ENCODE results near the gene AP5Z1. TPM values are rescaled to one million over a fixed set of nuclear protein-coding genes. Genes with fewer than 3 reads are reported as not detected.

AP5Z1 gene
- total RNA-seq, 1 donor from 2014 or later, result 88.6 TPM

DNA sequence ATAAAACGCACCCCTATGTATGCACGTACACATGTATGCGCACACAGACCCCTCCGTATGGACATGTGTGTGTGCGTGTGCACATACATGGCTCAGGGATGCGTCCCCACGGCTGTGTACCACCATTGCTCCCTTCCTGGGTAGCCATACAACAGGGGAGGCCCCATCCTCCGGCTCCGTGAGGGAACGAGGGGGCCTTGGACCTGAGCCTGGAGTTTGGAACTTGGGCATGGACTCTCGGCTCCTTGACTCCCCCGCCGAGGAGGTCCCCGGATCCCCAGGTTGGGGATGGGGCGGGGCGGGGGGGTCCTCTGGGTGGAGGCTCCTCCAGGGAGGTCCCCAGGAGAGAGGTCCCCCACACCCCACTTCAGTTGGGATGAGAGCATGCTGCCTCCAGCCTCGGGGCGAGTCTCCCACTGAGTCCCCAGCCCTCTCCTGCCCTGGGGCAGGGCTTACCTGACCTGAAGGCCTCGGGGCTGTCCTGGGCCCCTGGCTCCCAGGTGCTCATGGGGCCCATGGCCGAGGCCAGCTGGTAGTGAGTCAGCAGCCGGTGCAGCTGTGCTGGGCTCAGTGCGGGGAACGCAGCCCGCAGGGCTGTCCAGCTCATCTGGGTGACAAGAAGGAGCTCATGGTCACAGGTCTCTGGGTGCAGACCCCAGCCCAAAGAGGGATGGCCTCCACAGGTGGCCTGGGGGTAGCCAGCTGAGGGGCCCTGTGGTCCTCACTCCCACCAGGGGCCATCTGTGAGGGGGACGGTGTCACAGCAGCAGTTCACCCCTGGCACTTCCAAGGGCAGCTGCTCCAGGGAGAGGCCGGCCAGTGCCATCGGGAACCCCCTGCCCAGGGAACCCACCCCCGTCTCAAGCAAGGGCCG lies 29.9 kb downstream of the AP5Z1 start:
- Mint-ChIP-seq H3K27me3 (ENCODE audit: unreplicated experiment) (peaks cover 12% of the 10 kb centered on the region), H3K36me3 (ENCODE audit: low read depth, unreplicated experiment) (peaks cover 8% of the 10 kb centered on the region), H3K4me3 (ENCODE audit: unreplicated experiment) (no peak overlapping the region)

DNA sequence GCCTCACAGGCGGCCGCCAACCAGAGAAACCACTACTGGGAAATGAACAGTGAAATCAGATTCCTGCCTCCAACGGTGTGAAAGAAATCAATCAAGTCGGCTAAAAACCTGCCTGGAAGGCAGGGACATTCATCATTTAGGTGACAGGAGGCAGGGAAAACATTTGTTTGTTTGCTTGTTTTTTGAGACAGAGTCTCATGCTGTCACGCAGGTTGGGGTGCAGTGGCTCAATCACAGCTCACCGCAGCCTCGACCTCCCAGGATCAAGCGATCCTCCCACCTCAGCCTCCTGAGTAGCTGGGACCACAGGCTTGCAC lies 30.5 kb downstream of the AP5Z1 start:
- Mint-ChIP-seq H3K4me1 (ENCODE audit: unreplicated experiment) (no peaks in the 10 kb centered on the region), H3K9me3 (ENCODE audit: unreplicated experiment) (no peaks in the 10 kb centered on the region), H3K36me3 (ENCODE audit: low read depth, unreplicated experiment) (peaks cover 7% of the 10 kb centered on the region), H3K4me3 (ENCODE audit: unreplicated experiment) (no peak overlapping the region), H3K27ac (ENCODE audit: unreplicated experiment) (no peak overlapping the region), H3K27me3 (ENCODE audit: unreplicated experiment) (peaks cover 6% of the 10 kb centered on the region)
- TF ChIP-seq, protein P1, sequence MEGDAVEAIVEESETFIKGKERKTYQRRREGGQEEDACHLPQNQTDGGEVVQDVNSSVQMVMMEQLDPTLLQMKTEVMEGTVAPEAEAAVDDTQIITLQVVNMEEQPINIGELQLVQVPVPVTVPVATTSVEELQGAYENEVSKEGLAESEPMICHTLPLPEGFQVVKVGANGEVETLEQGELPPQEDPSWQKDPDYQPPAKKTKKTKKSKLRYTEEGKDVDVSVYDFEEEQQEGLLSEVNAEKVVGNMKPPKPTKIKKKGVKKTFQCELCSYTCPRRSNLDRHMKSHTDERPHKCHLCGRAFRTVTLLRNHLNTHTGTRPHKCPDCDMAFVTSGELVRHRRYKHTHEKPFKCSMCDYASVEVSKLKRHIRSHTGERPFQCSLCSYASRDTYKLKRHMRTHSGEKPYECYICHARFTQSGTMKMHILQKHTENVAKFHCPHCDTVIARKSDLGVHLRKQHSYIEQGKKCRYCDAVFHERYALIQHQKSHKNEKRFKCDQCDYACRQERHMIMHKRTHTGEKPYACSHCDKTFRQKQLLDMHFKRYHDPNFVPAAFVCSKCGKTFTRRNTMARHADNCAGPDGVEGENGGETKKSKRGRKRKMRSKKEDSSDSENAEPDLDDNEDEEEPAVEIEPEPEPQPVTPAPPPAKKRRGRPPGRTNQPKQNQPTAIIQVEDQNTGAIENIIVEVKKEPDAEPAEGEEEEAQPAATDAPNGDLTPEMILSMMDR (IDR thresholded peaks at IDR 0.05; ENCODE audit: unreplicated experiment), result no peak
- no peak for DNase-seq (ENCODE audit: low spot score)

More for the DNA sequence above, 29.9 kb downstream of the AP5Z1 start:
- H3K9me3 Mint-ChIP-seq (ENCODE audit: unreplicated experiment), result no peaks in the 10 kb centered on the region
- no peak for DNase-seq (ENCODE audit: low spot score)
- no peak overlapping the region for H3K27ac Mint-ChIP-seq (ENCODE audit: unreplicated experiment)
- TF ChIP-seq, protein P1 (IDR thresholded peaks at IDR 0.05; ENCODE audit: unreplicated experiment), result no peak
- H3K4me1 Mint-ChIP-seq (ENCODE audit: unreplicated experiment), result no peaks in the 10 kb centered on the region

DNA sequence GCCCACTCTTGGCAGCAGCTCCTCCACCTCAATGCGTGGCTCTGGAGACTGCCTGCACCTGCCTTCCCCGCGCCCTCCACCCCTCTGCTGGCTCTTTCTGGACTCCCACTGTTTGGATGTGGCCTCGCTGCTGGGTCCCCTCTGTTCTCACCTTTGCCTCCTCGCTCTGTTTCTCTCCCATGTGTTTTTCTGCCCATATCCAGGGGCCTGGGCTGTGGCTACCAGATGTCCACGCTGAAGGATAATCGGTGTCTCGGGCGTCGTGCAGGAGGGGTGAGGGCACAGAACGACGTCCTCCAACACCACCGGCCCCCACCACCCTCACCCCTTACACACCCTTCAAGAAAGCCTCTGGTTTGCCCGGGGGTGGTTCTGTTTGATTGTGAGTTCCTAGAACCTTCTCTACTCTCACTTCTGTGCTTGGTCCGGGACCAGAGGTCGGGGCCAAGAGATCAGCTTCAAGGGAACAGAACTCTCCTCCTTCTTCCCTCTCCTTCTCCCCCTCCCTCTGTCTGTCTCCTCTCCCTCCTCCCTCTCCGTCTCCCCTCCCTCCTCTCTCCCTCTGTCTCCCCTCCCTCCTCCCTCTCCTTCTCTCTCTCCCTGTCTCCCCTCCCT lies 31.7 kb downstream of the AP5Z1 start:
- TF ChIP-seq, protein P1 (IDR thresholded peaks at IDR 0.05; ENCODE audit: unreplicated experiment), result no peak
- Mint-ChIP-seq H3K27me3 (ENCODE audit: unreplicated experiment) (peaks cover 4% of the 10 kb centered on the region), H3K36me3 (ENCODE audit: low read depth, unreplicated experiment) (peaks cover 4% of the 10 kb centered on the region), H3K27ac (ENCODE audit: unreplicated experiment) (no peak overlapping the region), H3K4me1 (ENCODE audit: unreplicated experiment) (no peaks in the 10 kb centered on the region), H3K4me3 (ENCODE audit: unreplicated experiment) (no peak overlapping the region), H3K9me3 (ENCODE audit: unreplicated experiment) (no peaks in the 10 kb centered on the region)
- DNase-seq (ENCODE audit: low spot score), result no peak

DNA sequence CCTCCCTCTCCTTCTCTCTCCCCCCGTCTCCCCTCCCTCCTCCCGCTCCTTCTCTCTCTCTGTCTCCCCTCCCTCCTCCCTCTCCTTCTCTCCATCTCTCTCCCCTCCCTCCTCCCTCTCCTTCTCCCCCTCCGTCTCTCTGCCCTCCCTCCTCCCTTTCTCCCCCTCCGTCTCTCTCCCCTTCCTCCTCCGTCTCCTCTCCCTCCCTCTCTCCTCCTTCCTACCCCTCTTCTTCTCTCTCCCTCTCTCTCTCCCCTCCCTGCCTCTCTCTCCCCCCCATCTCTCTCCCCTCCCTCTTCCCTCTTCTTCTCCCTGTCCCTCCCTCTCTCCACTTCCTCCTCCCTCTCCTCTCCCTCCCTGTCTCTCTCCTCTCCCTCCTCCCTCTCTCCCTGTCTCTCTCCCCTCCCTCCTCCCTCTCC lies 32.2 kb downstream of the AP5Z1 start:
- TF ChIP-seq, protein P1 (IDR thresholded peaks at IDR 0.05; ENCODE audit: unreplicated experiment), result no peak
- H3K9me3 Mint-ChIP-seq (ENCODE audit: unreplicated experiment), result no peaks in the 10 kb centered on the region
- peaks cover 4% of the 10 kb centered on the region for H3K27me3 Mint-ChIP-seq (ENCODE audit: unreplicated experiment)
- H3K4me3 Mint-ChIP-seq (ENCODE audit: unreplicated experiment), result no peak overlapping the region
- DNase-seq (ENCODE audit: low spot score), result no peak
- no peak overlapping the region for H3K27ac Mint-ChIP-seq (ENCODE audit: unreplicated experiment)
- H3K36me3 Mint-ChIP-seq (ENCODE audit: low read depth, unreplicated experiment), result peaks cover 4% of the 10 kb centered on the region
- no peaks in the 10 kb centered on the region for H3K4me1 Mint-ChIP-seq (ENCODE audit: unreplicated experiment)

DNA sequence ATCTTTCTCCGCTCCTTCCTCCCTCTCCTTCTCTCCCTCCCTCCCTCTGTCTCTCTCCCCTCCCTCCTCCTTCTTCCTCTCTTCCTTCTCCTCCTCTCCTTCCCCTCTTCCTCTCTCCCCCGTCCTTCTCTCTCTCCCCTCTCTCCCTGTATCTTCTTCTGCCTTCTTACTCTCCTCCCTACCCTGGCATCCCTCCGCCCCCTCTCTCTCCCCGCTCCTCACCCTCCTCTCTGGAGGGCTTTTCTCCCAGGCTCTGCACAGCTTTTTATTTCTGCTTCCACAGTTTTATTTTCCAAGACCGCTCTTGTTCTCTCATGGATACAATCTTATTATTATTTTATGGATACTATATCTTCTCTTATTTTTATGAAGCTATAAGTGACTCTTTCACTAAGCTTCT lies 32.6 kb downstream of the AP5Z1 start:
- no peak for DNase-seq (ENCODE audit: low spot score)
- Mint-ChIP-seq H3K9me3 (ENCODE audit: unreplicated experiment) (no peaks in the 10 kb centered on the region), H3K27me3 (ENCODE audit: unreplicated experiment) (peaks cover 4% of the 10 kb centered on the region), H3K27ac (ENCODE audit: unreplicated experiment) (no peak overlapping the region), H3K4me1 (ENCODE audit: unreplicated experiment) (no peaks in the 10 kb centered on the region), H3K36me3 (ENCODE audit: low read depth, unreplicated experiment) (peaks cover 4% of the 10 kb centered on the region), H3K4me3 (ENCODE audit: unreplicated experiment) (no peak overlapping the region)
- TF ChIP-seq, protein P1 (IDR thresholded peaks at IDR 0.05; ENCODE audit: unreplicated experiment), result no peak

Measured in endothelial cell (in vitro differentiated cells).